GM12891 (cell line): ENCODE measurements around the gene CD28.

Experiments
- PAX5 ChIP-seq: IDR thresholded peaks from 2 replicates; pipeline ENCODE4 v1.6.1; 2011; ENCODE audit warnings: low read length, moderate library complexity, mild to moderate bottlenecking; ENCODE audit not compliant: insufficient read depth, severe bottlenecking
- POLR2A ChIP-seq: IDR thresholded peaks from 2 replicates; pipeline ENCODE4 v1.6.1; 2011; ENCODE audit warnings: low read depth, low read length, control low read depth
- POLR2AphosphoS5 ChIP-seq: IDR thresholded peaks from 2 replicates; pipeline ENCODE4 v1.6.1; 2011; ENCODE audit warnings: low read depth, low read length, control low read depth
- POU2F2 ChIP-seq: IDR thresholded peaks from 2 replicates; pipeline ENCODE4 v1.6.1; 2011; ENCODE audit warnings: low read depth, mild to moderate bottlenecking, control low read depth, low read length, moderate library complexity
- SPI1 ChIP-seq: IDR thresholded peaks from 2 replicates; pipeline ENCODE4 v1.6.1; 2011; ENCODE audit warnings: low read depth, low read length, control low read depth
- TAF1 ChIP-seq: IDR thresholded peaks from 2 replicates; pipeline ENCODE4 v1.6.1; 2011; ENCODE audit warnings: low read depth, low read length, control low read depth

DNA sequence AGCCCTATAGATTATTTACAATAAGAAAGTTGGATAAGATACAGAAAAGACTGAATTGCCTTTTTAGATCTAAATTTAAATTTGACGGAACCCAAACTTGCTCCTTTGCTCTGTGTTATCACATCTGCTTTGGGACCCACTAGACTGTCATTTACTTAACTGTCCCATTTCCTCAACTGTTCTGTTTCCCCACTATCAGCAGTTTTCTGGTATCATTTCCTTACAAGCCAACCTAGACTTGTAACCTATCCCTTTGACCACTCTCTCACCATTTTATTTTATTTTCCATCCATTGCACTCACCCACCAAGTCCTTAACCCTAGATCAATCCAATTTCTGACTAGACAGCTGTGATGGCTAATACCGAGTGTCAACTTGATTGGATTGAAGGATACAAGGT is 38.6 kb upstream of the CD28 start:
- TF ChIP-seq POLR2AphosphoS5 (no peak), POLR2A (no peak), TAF1 (no peak), SPI1 (no peak), PAX5 (no peak), POU2F2 (no peak)
